Neural crest cell (in vitro differentiated cells): ENCODE results near the gene IL17F. TPM values are rescaled to one million over a fixed set of nuclear protein-coding genes. Genes with fewer than 3 reads are reported as not detected.

Experiments
- DNase-seq: peaks from one replicate; pipeline ENCODE4 v3.0.0; 2021; ENCODE audit warnings: low read depth, mixed read lengths, low spot score
- H3K27ac Mint-ChIP-seq: one replicate; pipeline ENCODE4 v1.8.0; 2021; ENCODE audit warnings: mild to moderate bottlenecking, mixed read lengths; ENCODE audit not compliant: unreplicated experiment
- H3K27me3 Mint-ChIP-seq: 2 replicates; pipeline ENCODE4 v1.8.0; 2021; ENCODE audit warnings: low read depth, mild to moderate bottlenecking, mixed read lengths
- H3K36me3 Mint-ChIP-seq: 2 replicates; pipeline ENCODE4 v1.8.0; 2021; ENCODE audit warnings: low read depth, mild to moderate bottlenecking, mixed read lengths
- H3K4me1 Mint-ChIP-seq: 2 replicates; pipeline ENCODE4 v1.8.0; 2021; ENCODE audit warnings: mixed read lengths
- H3K4me3 Mint-ChIP-seq: one replicate; pipeline ENCODE4 v1.8.0; 2021; ENCODE audit warnings: mild to moderate bottlenecking, mixed read lengths
- H3K9me3 Mint-ChIP-seq: 2 replicates; pipeline ENCODE4 v1.8.0; 2021; ENCODE audit warnings: mixed read lengths
- total RNA-seq: library from RNA; stranded (reverse); gene quantifications from 2 replicates; pipeline ENCODE4 v1.2.1, GENCODE V29; 2021
- TF ChIP-seq, protein P1 (sequence below): fragments of 200-600 bp; sonication (generic); conservative IDR thresholded peaks from 2 replicates; pipeline ENCODE4 v1.5.0; 2021; ENCODE audit warnings: antibody characterized with exemption, mild to moderate bottlenecking

Gene IL17F
- total RNA-seq, 1 donor from 2014 or later, result not detected

DNA sequence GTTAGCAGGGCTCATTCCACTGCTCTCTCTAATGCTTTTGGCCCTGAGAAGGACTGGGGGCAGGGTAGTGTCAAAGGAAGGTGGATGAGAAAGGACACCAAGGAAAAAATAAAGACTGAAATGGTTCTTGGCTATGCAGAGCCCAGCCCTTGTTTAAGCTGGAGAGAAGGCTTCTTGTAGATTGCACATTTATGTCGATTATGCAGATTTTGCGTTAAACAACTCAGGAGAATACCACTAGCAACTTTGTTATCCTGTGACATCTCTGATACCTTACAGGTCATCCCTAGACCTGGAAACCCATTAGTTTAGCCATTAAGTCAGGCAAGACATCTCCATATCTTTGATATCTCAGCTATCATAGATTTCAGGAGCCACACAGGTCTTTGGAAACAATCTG lies 11.1 kb upstream of the IL17F start:
- Mint-ChIP-seq H3K4me3 (no peak overlapping the region), H3K36me3 (peaks cover 4% of the 10 kb centered on the region), H3K4me1 (no peaks in the 10 kb centered on the region), H3K9me3 (peaks cover 3% of the 10 kb centered on the region), H3K27ac (no peak overlapping the region), H3K27me3 (peaks cover 12% of the 10 kb centered on the region)
- DNase-seq, result no peak
- TF ChIP-seq, protein P1, sequence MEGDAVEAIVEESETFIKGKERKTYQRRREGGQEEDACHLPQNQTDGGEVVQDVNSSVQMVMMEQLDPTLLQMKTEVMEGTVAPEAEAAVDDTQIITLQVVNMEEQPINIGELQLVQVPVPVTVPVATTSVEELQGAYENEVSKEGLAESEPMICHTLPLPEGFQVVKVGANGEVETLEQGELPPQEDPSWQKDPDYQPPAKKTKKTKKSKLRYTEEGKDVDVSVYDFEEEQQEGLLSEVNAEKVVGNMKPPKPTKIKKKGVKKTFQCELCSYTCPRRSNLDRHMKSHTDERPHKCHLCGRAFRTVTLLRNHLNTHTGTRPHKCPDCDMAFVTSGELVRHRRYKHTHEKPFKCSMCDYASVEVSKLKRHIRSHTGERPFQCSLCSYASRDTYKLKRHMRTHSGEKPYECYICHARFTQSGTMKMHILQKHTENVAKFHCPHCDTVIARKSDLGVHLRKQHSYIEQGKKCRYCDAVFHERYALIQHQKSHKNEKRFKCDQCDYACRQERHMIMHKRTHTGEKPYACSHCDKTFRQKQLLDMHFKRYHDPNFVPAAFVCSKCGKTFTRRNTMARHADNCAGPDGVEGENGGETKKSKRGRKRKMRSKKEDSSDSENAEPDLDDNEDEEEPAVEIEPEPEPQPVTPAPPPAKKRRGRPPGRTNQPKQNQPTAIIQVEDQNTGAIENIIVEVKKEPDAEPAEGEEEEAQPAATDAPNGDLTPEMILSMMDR, result no peak

DNA sequence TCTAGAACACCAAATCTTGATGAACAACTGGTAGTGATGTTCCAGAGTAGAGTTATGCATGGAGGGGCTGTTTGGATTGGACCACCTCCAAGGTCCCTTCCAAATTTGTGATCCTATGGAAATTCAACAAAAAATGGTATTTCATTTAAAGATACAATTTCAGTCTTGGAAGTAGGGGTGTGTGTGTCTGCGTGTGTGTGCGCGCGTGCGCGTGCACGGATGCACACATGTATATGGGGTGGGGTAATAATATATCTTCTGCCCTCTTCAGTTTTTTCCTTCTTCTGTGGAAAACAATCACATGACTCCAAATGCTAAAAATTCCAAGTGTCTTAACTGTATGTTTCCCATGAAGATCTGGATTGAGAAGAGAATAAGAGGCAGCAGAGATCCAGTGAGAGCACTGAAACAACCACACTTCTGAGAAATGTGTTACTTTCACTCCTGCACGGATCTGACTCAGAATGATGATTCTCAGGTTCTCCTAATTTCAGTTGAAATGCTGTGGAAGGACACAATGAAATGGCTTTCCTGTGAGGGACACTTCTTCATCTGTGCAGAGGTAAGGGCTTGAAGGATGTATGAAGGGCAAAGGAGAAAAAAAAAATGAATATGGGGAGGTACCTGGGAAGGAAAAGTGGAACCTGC lies 10.6 kb upstream of the IL17F start:
- Mint-ChIP-seq H3K4me3 (no peak overlapping the region), H3K9me3 (peaks cover 3% of the 10 kb centered on the region), H3K36me3 (peaks cover 4% of the 10 kb centered on the region), H3K27me3 (peaks cover 12% of the 10 kb centered on the region), H3K27ac (no peak overlapping the region), H3K4me1 (no peaks in the 10 kb centered on the region)
- TF ChIP-seq, protein P1, result no peak
- DNase-seq, result no peak

DNA sequence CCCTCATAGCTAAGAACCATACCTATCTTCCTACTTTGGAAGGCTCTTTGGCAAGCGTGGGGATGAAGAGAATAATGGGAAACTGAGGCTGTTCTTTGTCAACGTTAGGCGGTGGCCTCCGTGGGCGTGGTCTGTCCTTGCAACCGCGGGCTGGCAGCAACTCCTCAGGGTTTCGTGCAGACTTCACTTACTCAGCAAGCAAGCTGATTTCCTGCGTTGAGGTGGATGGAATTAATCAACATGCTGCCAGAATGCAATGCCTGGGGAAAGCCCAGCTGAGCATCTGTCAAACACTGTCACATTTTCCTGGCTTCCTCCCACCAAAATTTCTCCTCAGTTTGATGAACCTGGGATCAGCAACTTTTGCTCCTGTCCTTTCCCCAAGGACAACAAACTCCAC lies 9.2 kb upstream of the IL17F start:
- Mint-ChIP-seq H3K9me3 (peaks cover 3% of the 10 kb centered on the region), H3K4me1 (peaks cover 8% of the 10 kb centered on the region), H3K36me3 (peaks cover 4% of the 10 kb centered on the region), H3K4me3 (no peak overlapping the region), H3K27ac (no peak overlapping the region), H3K27me3 (peaks cover 12% of the 10 kb centered on the region)
- DNase-seq, result no peak
- TF ChIP-seq, protein P1, result no peak

DNA sequence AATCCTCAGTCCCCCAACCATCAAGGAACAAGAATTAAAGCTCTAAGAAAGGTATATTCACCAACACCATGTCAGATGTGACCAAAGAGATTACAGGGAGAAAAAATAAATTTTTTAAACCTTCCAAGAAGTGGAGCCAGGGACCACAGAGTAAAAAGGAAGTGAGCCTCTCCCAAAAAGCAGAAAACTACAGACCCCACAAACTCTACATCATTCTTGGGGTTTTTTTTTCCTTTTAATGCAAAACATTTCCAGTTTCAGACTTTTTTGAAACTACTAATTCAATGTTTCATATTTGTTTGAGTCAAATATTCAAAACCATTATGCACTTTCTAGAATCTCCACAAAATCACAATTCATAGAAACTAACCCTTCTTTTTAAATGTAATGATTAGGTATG lies 6.8 kb upstream of the IL17F start:
- H3K4me1 Mint-ChIP-seq, result peaks cover 8% of the 10 kb centered on the region
- H3K36me3 Mint-ChIP-seq, result peaks cover 4% of the 10 kb centered on the region
- H3K4me3 Mint-ChIP-seq, result no peak overlapping the region
- TF ChIP-seq, protein P1, result no peak
- peaks cover 3% of the 10 kb centered on the region for H3K9me3 Mint-ChIP-seq
- no peak for DNase-seq
- peaks cover 12% of the 10 kb centered on the region for H3K27me3 Mint-ChIP-seq
- H3K27ac Mint-ChIP-seq, result no peak overlapping the region

DNA sequence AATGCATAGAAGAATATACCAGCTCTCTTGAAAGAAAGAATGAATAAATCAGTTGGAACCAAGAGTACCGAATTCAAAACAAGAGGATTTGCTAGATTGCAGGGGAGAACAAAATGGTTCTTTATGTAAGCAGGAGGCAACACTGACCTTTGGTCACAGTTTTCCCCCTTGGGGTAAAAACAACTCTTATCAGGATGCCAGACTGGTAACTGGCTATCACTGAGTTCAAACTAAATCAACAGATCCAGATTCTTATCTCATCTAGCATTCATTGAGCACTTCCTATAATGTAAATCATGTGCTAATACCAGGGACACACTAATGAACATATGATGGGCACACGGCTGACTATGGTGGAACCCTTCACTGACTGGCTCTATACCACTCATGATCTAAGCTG lies 4.8 kb upstream of the IL17F start:
- Mint-ChIP-seq H3K27me3 (peaks cover 3% of the 10 kb centered on the region), H3K27ac (no peak overlapping the region), H3K4me1 (peaks cover 8% of the 10 kb centered on the region), H3K4me3 (no peak overlapping the region), H3K36me3 (no peaks in the 10 kb centered on the region), H3K9me3 (no peaks in the 10 kb centered on the region)
- TF ChIP-seq, protein P1, result no peak
- DNase-seq, result no peak
